Ovary (tissue), 9 donors: ENCODE results near the gene ACHE. TPM values are rescaled to one million over a fixed set of nuclear protein-coding genes. Genes with fewer than 3 reads are reported as not detected.

ENCODE experiments used
- DNase-seq, 5 donors: peaks; one replicate each; pipeline ENCODE4 v3.0.0-alpha.2; 2019 to 2020
- H3K27ac ChIP-seq, 2 donors: fragments of 200-600 bp; one replicate each; pipeline versions ENCODE4 v1.5.1 to v1.8.0; 2019 to 2022
- H3K27me3 ChIP-seq: fragments of 200-600 bp; one replicate; pipeline ENCODE4 v1.8.0; 2022
- H3K36me3 ChIP-seq: fragments of 200-600 bp; sonication (generic); one replicate; pipeline ENCODE4 v1.5.1; 2019
- H3K4me1 ChIP-seq: one replicate; pipeline ENCODE4 v1.8.1; 2013; ENCODE audit warnings: mild to moderate bottlenecking, moderate library complexity; ENCODE audit not compliant: insufficient read depth
- H3K4me3 ChIP-seq: fragments of 200-600 bp; sonication (generic); one replicate; pipeline ENCODE4 v1.5.1; 2017
- H3K9me3 ChIP-seq, 2 donors: fragments of 200-600 bp in 1 of 2; sonication (generic) in 1 of 2; one replicate each; pipeline versions ENCODE4 v1.5.1 to v1.8.1; 2013 to 2019; ENCODE audit warnings: mild to moderate bottlenecking in 1 of 2, moderate library complexity in 1 of 2
- EP300 ChIP-seq: sonication (generic); formaldehyde crosslinking; IDR thresholded peaks from one replicate; pipeline ENCODE4 v1.6.1; 2017; ENCODE audit warnings: antibody characterized with exemption
- POLR2A ChIP-seq: fragments of 450-650 bp; IDR thresholded peaks from one replicate; pipeline ENCODE4 v1.6.1; 2017; ENCODE audit warnings: antibody characterized with exemption, mild to moderate bottlenecking, moderate library complexity
- WGBS, 3 donors: extraction: QIAGEN DNeasy Blood & Tissue Kit in 1 of 3; methylation state at CpG; one replicate each; pipeline versions ENCODE4 v1.1.5 to v1.1.7; 2013 to 2017; 5-methylcytosine and 5-hydroxymethylcytosine counted together
- intact Hi-C, 4 donors: fragments of 100-400 bp; cut with DNase I; formaldehyde crosslinking; loops; one replicate each; pipeline versions ENCODE4 v1.11.0 to v1.15.1; 2022 to 2023
- polyA plus RNA-seq, 2 donors: library from polyadenylated mRNA; stranded (reverse); fragments of 200-250 nt in 1 of 2; fragments of 350-450 nt in 1 of 2; fragmentation: Illumina TruSeq in 1 of 2; extraction: RNeasy Lipid Tissue Mini Kit (QIAGEN cat#74804) in 1 of 2; gene quantifications; one replicate each; pipeline ENCODE4 v1.2.3, GENCODE V29; 2013 to 2014
- total RNA-seq, 7 donors: library from RNA; depleted of rRNA in 2 of 7; stranded (reverse); fragments of >200 nt in 2 of 7; fragmentation: NEBNext Ultra II Directional in 3 of 7; extraction: Animal tissue kit (Norgen Biotek cat#: 25700) in 3 of 7; gene quantifications; one replicate each; pipeline versions ENCODE4 v1.1.0 to v1.2.4, GENCODE V29; 2016 to 2023
- TF ChIP-seq, protein P1 (sequence below), 3 donors: fragments of 450-650 bp in 2 of 3; fragments of 200-600 bp in 1 of 3; IDR thresholded peaks; one replicate each; pipeline versions ENCODE4 v1.5.1 to v1.8.0; 2016 to 2022; ENCODE audit warnings: antibody characterized with exemption in 3 of 3, mild to moderate bottlenecking in 1 of 3
- donor health status: DM: no; HTN: no; CAD: no; lungs with moderate emphysema.
- donor health status: DM: no; HTN: no; CAD: no.
- donor health status: Bipolar disorder and iron deficiency.
- donor health status: DM: yes; HTN: yes; CAD: no.
- donor health status: DM: no; HTN: no; CAD: no.
- donor health status: DM: yes; HTN: yes; CAD: no.

ACHE gene
- total and polyA plus RNA-seq, 9 donors = 0.37 to 15.3 (median 4.3) TPM

DNA sequence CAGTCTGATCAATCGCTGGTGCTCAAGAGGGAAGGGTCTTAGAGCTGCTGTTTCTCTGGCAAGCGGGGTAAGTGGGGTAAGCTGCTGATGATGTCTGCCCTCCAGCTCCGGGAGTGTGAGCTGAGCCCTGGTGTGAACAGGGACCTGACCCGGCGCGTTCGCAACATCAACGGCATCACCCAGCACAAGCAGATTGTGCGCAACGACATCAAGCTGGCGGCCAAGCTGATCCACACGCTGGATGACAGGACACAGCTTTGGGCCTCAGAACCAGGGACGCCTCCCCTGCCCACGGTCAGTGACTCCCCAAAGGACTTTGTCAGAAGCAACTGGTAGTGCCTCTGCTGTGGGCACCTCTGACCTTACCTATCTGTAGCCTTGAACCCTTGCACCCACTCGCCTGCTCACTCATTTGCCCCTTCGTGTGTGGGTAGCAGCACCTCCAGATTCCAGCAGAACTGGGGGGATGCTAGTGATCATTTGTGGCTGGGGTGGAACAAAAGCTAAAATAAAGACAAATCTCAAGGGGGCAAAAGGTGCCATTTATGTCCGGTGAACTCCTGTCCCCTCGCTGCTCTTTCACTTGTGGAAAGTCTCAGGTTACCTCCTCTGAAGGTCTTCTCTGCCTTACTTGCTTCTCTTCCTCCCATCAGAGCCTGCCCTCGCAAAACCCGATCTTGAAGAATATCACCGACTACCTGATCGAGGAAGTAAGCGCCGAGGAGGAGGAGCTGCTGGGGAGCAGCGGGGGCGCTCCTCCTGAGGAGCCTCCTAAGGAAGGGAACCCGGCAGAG is 9.3 kb downstream of the ACHE start:
- Histone ChIP-seq H3K27me3 (no peaks in the 10 kb centered on the region), H3K36me3 (no peaks in the 10 kb centered on the region), H3K4me3 (no peak overlapping the region), H3K9me3 (no peaks in the 10 kb centered on the region), H3K27ac (no peak overlapping the region), H3K4me1 (peaks cover 4% of the 10 kb centered on the region)
- TF ChIP-seq POLR2A (no peak), EP300 (no peak)
- TF ChIP-seq, protein P1, sequence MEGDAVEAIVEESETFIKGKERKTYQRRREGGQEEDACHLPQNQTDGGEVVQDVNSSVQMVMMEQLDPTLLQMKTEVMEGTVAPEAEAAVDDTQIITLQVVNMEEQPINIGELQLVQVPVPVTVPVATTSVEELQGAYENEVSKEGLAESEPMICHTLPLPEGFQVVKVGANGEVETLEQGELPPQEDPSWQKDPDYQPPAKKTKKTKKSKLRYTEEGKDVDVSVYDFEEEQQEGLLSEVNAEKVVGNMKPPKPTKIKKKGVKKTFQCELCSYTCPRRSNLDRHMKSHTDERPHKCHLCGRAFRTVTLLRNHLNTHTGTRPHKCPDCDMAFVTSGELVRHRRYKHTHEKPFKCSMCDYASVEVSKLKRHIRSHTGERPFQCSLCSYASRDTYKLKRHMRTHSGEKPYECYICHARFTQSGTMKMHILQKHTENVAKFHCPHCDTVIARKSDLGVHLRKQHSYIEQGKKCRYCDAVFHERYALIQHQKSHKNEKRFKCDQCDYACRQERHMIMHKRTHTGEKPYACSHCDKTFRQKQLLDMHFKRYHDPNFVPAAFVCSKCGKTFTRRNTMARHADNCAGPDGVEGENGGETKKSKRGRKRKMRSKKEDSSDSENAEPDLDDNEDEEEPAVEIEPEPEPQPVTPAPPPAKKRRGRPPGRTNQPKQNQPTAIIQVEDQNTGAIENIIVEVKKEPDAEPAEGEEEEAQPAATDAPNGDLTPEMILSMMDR (IDR thresholded peaks at IDR 0.05) = no peak
- 77 to 81% (median 81%) methylated on average over 27 of the region's 27 CpGs for WGBS, 3 donors
- no peak for DNase-seq
- intact Hi-C loops = no loop called here

DNA sequence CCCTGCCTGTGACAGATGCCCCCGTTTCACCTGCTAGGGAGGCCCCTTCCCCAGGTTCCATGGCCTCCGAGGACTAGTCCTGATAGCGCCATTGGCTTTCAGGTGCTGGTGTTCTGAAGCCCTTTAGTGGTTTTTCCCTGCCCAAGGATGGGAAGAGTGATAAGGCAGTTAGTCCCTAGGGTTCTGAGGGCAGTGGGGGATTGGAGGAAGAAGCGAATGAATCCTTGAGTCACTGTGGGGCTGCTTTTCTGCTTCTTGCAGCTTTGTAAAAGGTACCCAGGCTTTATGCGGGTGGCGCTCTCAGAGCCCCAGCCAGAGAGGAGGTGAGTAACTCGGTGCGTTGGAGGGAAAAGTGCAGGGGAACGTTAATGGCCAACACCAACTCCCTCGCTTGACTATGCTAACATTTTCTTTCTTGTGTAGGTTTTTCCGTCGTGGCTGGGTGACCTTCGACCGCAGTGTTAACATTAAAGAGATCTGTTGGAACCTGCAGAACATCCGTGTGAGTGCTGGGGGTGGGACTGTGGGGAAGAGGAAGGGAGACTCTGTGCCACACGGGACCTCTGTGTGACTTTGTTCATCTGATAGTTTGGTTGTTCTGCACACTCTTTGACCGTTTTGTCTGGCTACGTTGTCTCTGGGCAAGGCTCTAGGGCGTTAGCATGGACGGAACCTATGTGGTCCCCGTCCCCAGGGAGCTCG is 10.1 kb downstream of the ACHE start:
- Histone ChIP-seq H3K4me1 (peaks cover 3% of the 10 kb centered on the region), H3K9me3 (no peaks in the 10 kb centered on the region), H3K36me3 (no peaks in the 10 kb centered on the region), H3K4me3 (no peak overlapping the region), H3K27ac (no peak overlapping the region), H3K27me3 (no peaks in the 10 kb centered on the region)
- intact Hi-C loops = no loop called here
- DNase-seq = no peak
- 76 to 80% (median 76%) methylated on average over 22 of the region's 22 CpGs for WGBS, 3 donors
- TF ChIP-seq EP300 = no peak
- TF ChIP-seq, protein P1 (IDR thresholded peaks at IDR 0.05) = no peak
- no peak for TF ChIP-seq POLR2A

DNA sequence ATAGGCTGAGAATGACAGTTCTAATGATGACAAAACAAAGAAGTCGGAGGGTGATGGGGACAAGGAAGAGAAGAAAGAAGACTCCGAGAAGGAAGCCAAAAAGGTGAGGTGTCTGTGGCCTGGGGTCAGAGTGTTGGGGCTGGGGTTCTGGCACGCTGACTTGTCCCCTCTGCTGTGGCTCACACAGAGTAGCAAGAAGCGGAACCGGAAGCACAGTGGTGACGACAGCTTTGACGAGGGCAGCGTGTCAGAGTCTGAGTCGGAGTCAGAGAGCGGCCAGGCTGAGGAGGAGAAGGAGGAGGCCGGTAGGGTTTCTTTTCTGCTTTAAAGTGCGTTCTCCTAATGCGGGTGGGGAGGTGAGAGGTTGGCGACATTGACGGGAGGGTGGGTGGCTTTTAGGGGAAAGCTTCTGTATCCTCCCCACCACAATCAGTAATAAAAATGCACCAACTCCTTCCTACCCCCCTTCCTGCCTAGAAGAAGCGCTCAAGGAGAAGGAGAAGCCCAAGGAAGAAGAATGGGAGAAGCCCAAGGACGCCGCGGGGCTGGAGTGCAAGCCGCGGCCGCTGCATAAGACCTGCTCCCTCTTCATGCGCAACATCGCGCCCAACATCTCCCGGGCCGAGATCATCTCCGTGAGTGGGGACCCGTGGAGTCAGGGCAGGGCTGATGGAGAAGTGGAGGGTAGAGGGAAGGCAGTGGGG is 10.8 kb downstream of the ACHE start:
- Histone ChIP-seq H3K4me3 (no peak overlapping the region), H3K4me1 (peaks cover 3% of the 10 kb centered on the region), H3K27ac (no peak overlapping the region), H3K27me3 (no peaks in the 10 kb centered on the region), H3K9me3 (no peaks in the 10 kb centered on the region), H3K36me3 (no peaks in the 10 kb centered on the region)
- intact Hi-C loops = no loop called here
- WGBS, 3 donors = 83 to 87% (median 84%) methylated on average over 29 of the region's 29 CpGs
- TF ChIP-seq, protein P1 (IDR thresholded peaks at IDR 0.05) = no peak
- TF ChIP-seq EP300 (no peak), POLR2A (no peak)
- DNase-seq = no peak

DNA sequence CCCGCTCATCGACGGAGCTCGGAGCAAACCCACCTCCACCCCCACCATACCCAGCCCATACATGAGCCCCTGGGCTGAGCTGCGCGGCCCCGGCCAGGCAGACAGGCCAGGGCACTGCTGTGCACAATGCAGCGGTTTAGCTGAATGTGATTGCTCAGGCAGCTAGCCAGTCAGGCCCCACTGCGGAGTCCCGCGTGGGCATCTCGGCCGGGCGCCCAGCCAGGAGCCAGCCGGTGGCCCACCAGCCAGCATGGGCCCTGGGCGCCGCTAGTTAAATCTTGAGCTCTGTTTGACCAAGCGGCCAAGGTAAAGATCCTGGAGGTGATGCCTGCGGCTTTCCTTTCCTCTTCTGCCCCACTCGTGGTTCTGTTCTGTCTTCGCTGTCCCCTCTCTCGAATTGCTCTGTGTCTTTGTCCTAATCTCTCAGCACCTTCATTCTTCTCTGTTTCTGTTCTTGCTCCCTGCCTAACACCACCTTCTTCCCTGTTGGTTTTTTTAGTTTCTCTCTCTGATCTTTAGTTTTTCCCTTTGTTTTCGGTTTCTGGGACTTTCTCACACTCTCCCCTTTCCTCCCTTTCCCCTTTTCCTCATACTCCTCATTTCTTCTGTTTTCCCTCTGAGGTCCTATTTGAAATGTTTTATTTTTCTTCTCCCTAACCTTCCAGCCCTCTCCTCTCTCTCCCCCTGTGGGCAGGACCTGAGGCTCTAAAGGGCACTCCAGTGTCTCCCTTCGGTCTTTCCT is 12.7 kb downstream of the ACHE start:
- no peaks in the 10 kb centered on the region for H3K9me3 ChIP-seq
- TF ChIP-seq, protein P1 (IDR thresholded peaks at IDR 0.05) = no peak
- TF ChIP-seq POLR2A (no peak), EP300 (no peak)
- WGBS, 3 donors = 87 to 92% (median 87%) methylated on average over 24 of the region's 24 CpGs
- no peaks in the 10 kb centered on the region for H3K36me3 ChIP-seq
- intact Hi-C loops = no loop called here
- H3K4me1 ChIP-seq = no peaks in the 10 kb centered on the region
- H3K27ac ChIP-seq = no peak overlapping the region
- H3K4me3 ChIP-seq = no peak overlapping the region
- H3K27me3 ChIP-seq = no peaks in the 10 kb centered on the region
- DNase-seq = no peak
